Endothelial cell of umbilical vein (primary cell): ENCODE measurements around the gene GABBR2. TPM values are rescaled to one million over a fixed set of nuclear protein-coding genes. Genes with fewer than 3 reads are reported as not detected.

Experiments used
- BruUV-seq: library from RNA; stranded (reverse); fragments of 400-500 nt; replicated peaks from 2 replicates; lab custom pipeline; 2021; lab: Mats Ljungman, UMichigan
- CTCF ChIA-PET: fragments of 300-600, 350-600 bp; sonication (Branson Sonifier 250); formaldehyde crosslinking; loops from one replicate; lab custom pipeline; 2021; ENCODE audit warnings: antibody characterized with exemption, inconsistent platforms; lab: Charles Lee
- POLR2A ChIA-PET: fragments of 300-600, 350-600 bp; sonication (Branson Sonifier 250); formaldehyde crosslinking; loops from one replicate; lab custom pipeline; 2021; ENCODE audit warnings: antibody characterized with exemption, inconsistent platforms; lab: Charles Lee
- DNase-seq: peaks from one replicate; pipeline ENCODE4 v3.0.0-alpha.2; 2011; ENCODE audit warnings: low read depth, low spot score
- FAIRE-seq: peaks from 2 replicates; lab custom pipeline; 2011; peaks lifted over from hg19 to GRCh38; lab: Jason Lieb, UNC
- H2AFZ ChIP-seq: 2 replicates; pipeline ENCODE4 v1.6.0; 2012; ENCODE audit warnings: low read depth, low read length, control low read depth, inconsistent platforms
- H3K27ac ChIP-seq: 2 replicates; pipeline ENCODE4 v1.5.1; 2011; ENCODE audit warnings: low read depth, mild to moderate bottlenecking, control low read depth, low read length, moderate library complexity; ENCODE audit not compliant: insufficient read depth
- H3K27me3 ChIP-seq, 2 experiments: 2 replicates each; pipeline versions ENCODE4 v1.6.0 to v1.6.1; 2011; ENCODE audit warnings: low read length in 2 of 2, mixed read lengths in 1 of 2; ENCODE audit not compliant: control insufficient read depth in 2 of 2, insufficient read depth in 2 of 2
- H3K36me3 ChIP-seq, 2 experiments: 2 replicates in 1 of 2; 3 replicates in 1 of 2; pipeline ENCODE4 v1.5.1; 2011; ENCODE audit warnings: low read length in 2 of 2, mild to moderate bottlenecking in 1 of 2, moderate library complexity in 1 of 2; ENCODE audit not compliant: control insufficient read depth in 2 of 2, insufficient read depth in 2 of 2; ENCODE audit errors: extremely low read depth in 1 of 2
- H3K4me1 ChIP-seq: 3 replicates; pipeline ENCODE4 v1.5.1; 2011; ENCODE audit warnings: mild to moderate bottlenecking, low read length; ENCODE audit not compliant: control insufficient read depth, insufficient read depth; ENCODE audit errors: extremely low read depth
- H3K4me2 ChIP-seq: 2 replicates; pipeline ENCODE4 v1.6.1; 2011; ENCODE audit warnings: low read length, control low read depth, mixed read lengths; ENCODE audit not compliant: insufficient read depth
- H3K4me3 ChIP-seq, 3 experiments: fragments of 200-600 bp in 1 of 3; sonication (generic), shearing (Covaris generic) in 1 of 3; replicated peaks in 1 of 3; 2 replicates each; pipeline ENCODE4 v1.5.1; 2011 to 2016; ENCODE audit warnings: control low read depth in 3 of 3, low read length in 3 of 3, mild to moderate bottlenecking in 2 of 3, inconsistent platforms in 1 of 3, low read depth in 1 of 3, moderate library complexity in 1 of 3; ENCODE audit not compliant: insufficient read depth in 1 of 3
- H3K79me2 ChIP-seq: 2 replicates; pipeline ENCODE4 v1.6.0; 2012; ENCODE audit warnings: low read length, inconsistent platforms; ENCODE audit not compliant: control insufficient read depth, insufficient read depth
- H3K9ac ChIP-seq: replicated peaks from 2 replicates; pipeline ENCODE3; 2011; ENCODE audit warnings: low read length, control low read depth; ENCODE audit not compliant: insufficient read depth; ENCODE audit errors: extremely low read depth
- H3K9me1 ChIP-seq: replicated peaks from 3 replicates; pipeline ENCODE4 v1.6.0; 2011; ENCODE audit warnings: mild to moderate bottlenecking, low read length; ENCODE audit not compliant: control insufficient read depth, insufficient read depth; ENCODE audit errors: extremely low read depth
- H3K9me3 ChIP-seq: replicated peaks from 2 replicates; pipeline ENCODE4 v1.5.1; 2012; ENCODE audit warnings: low read length, inconsistent platforms; ENCODE audit not compliant: control insufficient read depth, insufficient read depth
- H4K20me1 ChIP-seq: replicated peaks from 2 replicates; pipeline ENCODE3; 2011; ENCODE audit warnings: mild to moderate bottlenecking, low read length; ENCODE audit not compliant: control insufficient read depth, insufficient read depth; ENCODE audit errors: extremely low read depth
- EZH2 ChIP-seq: IDR thresholded peaks from 2 replicates; pipeline ENCODE4 v1.6.1; 2012; ENCODE audit warnings: borderline replicate concordance, low read depth, mild to moderate bottlenecking, moderate library complexity, low read length, inconsistent platforms; ENCODE audit not compliant: severe bottlenecking
- FOS ChIP-seq: IDR thresholded peaks from 2 replicates; pipeline ENCODE4 v1.6.1; 2011; ENCODE audit warnings: mild to moderate bottlenecking, low read length, moderate library complexity, borderline replicate concordance; ENCODE audit not compliant: insufficient read depth
- GATA2 ChIP-seq: IDR thresholded peaks from 2 replicates; pipeline ENCODE4 v1.7.0; 2011; ENCODE audit warnings: low read depth, mild to moderate bottlenecking, moderate library complexity, mixed read lengths, low read length; ENCODE audit not compliant: insufficient read length, insufficient read depth
- JUN ChIP-seq: IDR thresholded peaks from 2 replicates; pipeline ENCODE4 v1.6.1; 2011; ENCODE audit warnings: borderline replicate concordance, low read depth; ENCODE audit not compliant: insufficient read length, insufficient read depth
- MYC ChIP-seq: IDR thresholded peaks from one replicate; pipeline ENCODE4 v1.6.1; 2011; ENCODE audit warnings: mild to moderate bottlenecking, low read depth, low read length
- POLR2A ChIP-seq: IDR thresholded peaks from 2 replicates; pipeline ENCODE4 v1.6.1; 2012; ENCODE audit warnings: low read depth, mild to moderate bottlenecking, control low read depth, low read length
- POLR2AphosphoS5 ChIP-seq: IDR thresholded peaks from 2 replicates; pipeline ENCODE4 v1.6.1; 2012; ENCODE audit warnings: low read depth, mild to moderate bottlenecking, control low read depth, low read length, moderate library complexity; ENCODE audit not compliant: insufficient read depth
- dilution Hi-C: fragments of 300-500 bp; cut with MboI; formaldehyde crosslinking; loops from one replicate; pipeline ENCODE4 v1.15.0; 2019; ENCODE audit warnings: low sequenced_read_pairs; ENCODE audit not compliant: extremely low pct_ligation_motif_present
- intact Hi-C: fragments of 100-400 bp; cut with micrococcal nuclease; formaldehyde crosslinking; loops from one replicate; pipeline ENCODE4 v1.10.0; 2022
- polyA plus RNA-seq, 4 experiments: library from polyadenylated mRNA; depleted of rRNA in 3 of 4; stranded (reverse) in 3 of 4; unstranded in 1 of 4; fragments of >200 nt; gene quantifications; 2 replicates each; pipeline versions ENCODE4 v1.2.1 to v1.2.3, GENCODE V29; 2011 to 2012; ENCODE audit warnings: missing spikeins in 1 of 4
- total RNA-seq: library from RNA; stranded (reverse); gene quantifications from 2 replicates; pipeline ENCODE4 v1.2.3, GENCODE V29; 2021
- TF ChIP-seq, protein P1 (sequence below), 2 donors: IDR thresholded peaks; 1 replicate in 1 of 2; 2 replicates in 1 of 2; pipeline ENCODE4 v1.5.1; 2011; ENCODE audit warnings: low read length in 2 of 2, mild to moderate bottlenecking in 2 of 2, moderate library complexity in 2 of 2, control low read depth in 1 of 2, inconsistent platforms in 1 of 2, low read depth in 1 of 2; ENCODE audit not compliant: insufficient read depth in 1 of 2; ENCODE audit errors: extremely low read depth in 1 of 2
- TF ChIP-seq, protein P2 (sequence below): IDR thresholded peaks from 2 replicates; pipeline ENCODE4 v1.6.1; 2011; ENCODE audit not compliant: insufficient read depth, insufficient read length

The GABBR2 gene
- total and polyA plus RNA-seq, 2 donors (not counting 3 experiments of a cell fraction or from before 2014, with no cell fraction given), result 1.1 to 9.2 TPM

DNA sequence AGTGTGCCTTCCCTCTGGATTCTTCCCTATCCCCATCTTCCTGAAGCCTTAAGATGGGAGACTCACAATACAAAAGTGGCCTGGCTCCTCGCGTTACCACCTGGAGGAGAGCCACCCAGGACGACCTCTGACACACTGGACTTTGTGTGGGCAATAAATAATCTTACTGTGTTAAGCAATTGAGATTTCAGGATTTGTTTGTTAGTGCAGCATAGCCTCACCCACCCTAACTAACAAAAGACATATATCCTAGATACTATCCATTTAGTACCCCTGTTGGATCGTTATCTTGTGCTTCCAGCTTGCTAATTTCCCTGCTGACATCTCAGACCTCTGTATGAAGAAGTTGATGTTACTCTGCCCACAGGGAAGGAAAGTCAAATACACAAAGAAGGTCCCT, 7.9 kb downstream of the GABBR2 start:
- TF ChIP-seq, protein P1, sequence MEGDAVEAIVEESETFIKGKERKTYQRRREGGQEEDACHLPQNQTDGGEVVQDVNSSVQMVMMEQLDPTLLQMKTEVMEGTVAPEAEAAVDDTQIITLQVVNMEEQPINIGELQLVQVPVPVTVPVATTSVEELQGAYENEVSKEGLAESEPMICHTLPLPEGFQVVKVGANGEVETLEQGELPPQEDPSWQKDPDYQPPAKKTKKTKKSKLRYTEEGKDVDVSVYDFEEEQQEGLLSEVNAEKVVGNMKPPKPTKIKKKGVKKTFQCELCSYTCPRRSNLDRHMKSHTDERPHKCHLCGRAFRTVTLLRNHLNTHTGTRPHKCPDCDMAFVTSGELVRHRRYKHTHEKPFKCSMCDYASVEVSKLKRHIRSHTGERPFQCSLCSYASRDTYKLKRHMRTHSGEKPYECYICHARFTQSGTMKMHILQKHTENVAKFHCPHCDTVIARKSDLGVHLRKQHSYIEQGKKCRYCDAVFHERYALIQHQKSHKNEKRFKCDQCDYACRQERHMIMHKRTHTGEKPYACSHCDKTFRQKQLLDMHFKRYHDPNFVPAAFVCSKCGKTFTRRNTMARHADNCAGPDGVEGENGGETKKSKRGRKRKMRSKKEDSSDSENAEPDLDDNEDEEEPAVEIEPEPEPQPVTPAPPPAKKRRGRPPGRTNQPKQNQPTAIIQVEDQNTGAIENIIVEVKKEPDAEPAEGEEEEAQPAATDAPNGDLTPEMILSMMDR (IDR thresholded peaks at IDR 0.05; ENCODE audit: extremely low read depth in 1 of 2, insufficient read depth in 1 of 2, low read depth in 1 of 2, low read length in 2 of 2), result no peak
- TF ChIP-seq POLR2A (no peak), GATA2 (no peak), FOS (no peak), POLR2AphosphoS5 (no peak), MYC (no peak), EZH2 (no peak), JUN (no peak)
- TF ChIP-seq, protein P2, sequence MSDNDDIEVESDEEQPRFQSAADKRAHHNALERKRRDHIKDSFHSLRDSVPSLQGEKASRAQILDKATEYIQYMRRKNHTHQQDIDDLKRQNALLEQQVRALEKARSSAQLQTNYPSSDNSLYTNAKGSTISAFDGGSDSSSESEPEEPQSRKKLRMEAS, result no peak
- Histone ChIP-seq H2AFZ (no peak overlapping the region), H4K20me1 (no peaks in the 10 kb centered on the region), H3K36me3 (no peaks in the 10 kb centered on the region), H3K9ac (no peak overlapping the region), H3K4me1 (no peaks in the 10 kb centered on the region), H3K9me1 (no peaks in the 10 kb centered on the region), H3K9me3 (no peaks in the 10 kb centered on the region), H3K4me3 (no peak overlapping the region), H3K4me2 (no peak overlapping the region), H3K27me3 (no peaks in the 10 kb centered on the region), H3K79me2 (peaks cover 19% of the 10 kb centered on the region), H3K27ac (no peak overlapping the region)
- FAIRE-seq, result no peak
- ChIA-PET CTCF (no interaction called here), POLR2A (no interaction called here)
- dilution Hi-C loops (no loop called here), intact Hi-C loops (no loop called here)
- BruUV-seq, result no TSS peak
- no peak for DNase-seq
